Esophagus (tissue), 2 donors: Measurements from ENCODE around the gene CDX1. TPM values are rescaled to one million over a fixed set of nuclear protein-coding genes. Genes with fewer than 3 reads are reported as not detected.

Experiments
- H3K27ac ChIP-seq, 2 donors: one replicate each; pipeline ENCODE4 v1.5.1; 2013; ENCODE audit warnings: low read depth in 2 of 2, mild to moderate bottlenecking in 2 of 2, inconsistent platforms in 1 of 2, low read length in 1 of 2, moderate library complexity in 1 of 2
- H3K27me3 ChIP-seq, 2 donors: one replicate each; pipeline ENCODE4 v1.6.1; 2013; ENCODE audit warnings: low read length in 2 of 2, control low read depth in 1 of 2, mild to moderate bottlenecking in 1 of 2; ENCODE audit not compliant: insufficient read depth in 2 of 2, control insufficient read depth in 1 of 2
- H3K36me3 ChIP-seq, 2 donors: one replicate each; pipeline ENCODE4 v1.6.1; 2013; ENCODE audit warnings: low read length in 1 of 2; ENCODE audit not compliant: control insufficient read depth in 2 of 2, insufficient read depth in 2 of 2
- H3K4me1 ChIP-seq, 2 donors: one replicate each; pipeline ENCODE4 v1.6.1; 2013; ENCODE audit warnings: low read length in 1 of 2; ENCODE audit not compliant: control insufficient read depth in 2 of 2, insufficient read depth in 2 of 2
- H3K4me3 ChIP-seq, 2 donors: one replicate each; pipeline ENCODE4 v1.5.1; 2013; ENCODE audit warnings: low read length in 2 of 2, mild to moderate bottlenecking in 2 of 2, low read depth in 1 of 2, moderate library complexity in 1 of 2
- H3K9me3 ChIP-seq, 2 donors: one replicate each; pipeline ENCODE4 v1.6.1; 2013; ENCODE audit warnings: mild to moderate bottlenecking in 2 of 2, low read depth in 1 of 2, low read length in 1 of 2, moderate library complexity in 1 of 2; ENCODE audit not compliant: control insufficient read depth in 2 of 2, insufficient read depth in 1 of 2
- WGBS, 2 donors: extraction: QIAGEN DNeasy Blood & Tissue Kit; methylation state at CpG; one replicate each; pipeline ENCODE4 v1.1.7; 2013; 5-methylcytosine and 5-hydroxymethylcytosine counted together
- polyA plus RNA-seq, 2 donors: library from polyadenylated mRNA; stranded (reverse); fragments of 200-250 nt; gene quantifications; one replicate each; pipeline ENCODE4 v1.2.3, GENCODE V29; 2013
- donor health status: healthy with polysubstance abuse.
- donor health status: Bipolar disorder and iron deficiency.

The CDX1 gene
- polyA plus RNA-seq = under 1 TPM in 1 of 2 donors, not detected in 1; 0.08 TPM

GRCh38 chr5:150166650-150167511, at the start of gene CDX1:
CDX1 (plus strand) TSS chr5:150166778; CDS start chr5:150166877, 99 bp downstream.
- H3K4me3 ChIP-seq = no peak within 1 kb of the TSS
- H3K36me3 ChIP-seq = no peaks in the 10 kb centered on the region
- no peaks in the 10 kb centered on the region for H3K27me3 ChIP-seq
- no peaks in the 10 kb centered on the region for H3K4me1 ChIP-seq
- no peaks in the 10 kb centered on the region for H3K9me3 ChIP-seq
- 27 to 32% methylated on average over 50 to 93 of the region's 93 CpGs for WGBS, 2 donors
- H3K27ac ChIP-seq = no peak within 1 kb of the TSS

GRCh38 chr5:150117945-150118560, 48.5 kb upstream of the CDX1 start:
- WGBS, 2 donors = 80 to 81% methylated on average over 9 of the region's 9 CpGs
- Histone ChIP-seq H3K27me3 (no peaks in the 10 kb centered on the region), H3K27ac (no peak overlapping the region), H3K9me3 (no peaks in the 10 kb centered on the region), H3K4me3 (no peak overlapping the region), H3K36me3 (peaks cover 0 to 11% of the 10 kb centered on the region in 2 donors), H3K4me1 (peaks cover 0 to 2% of the 10 kb centered on the region in 2 donors)

- H3K4me1 ChIP-seq = no peaks in the 10 kb centered on the region
- no peak overlapping the region for H3K27ac ChIP-seq
- H3K9me3 ChIP-seq = no peaks in the 10 kb centered on the region
- H3K36me3 ChIP-seq = peaks cover 0 to 11% of the 10 kb centered on the region in 2 donors
- H3K27me3 ChIP-seq = no peaks in the 10 kb centered on the region
- H3K4me3 ChIP-seq = no peak overlapping the region
- 83 to 87% methylated on average over 11 of the region's 11 CpGs for WGBS, 2 donors
Measured at GRCh38 chr5:150118561-150119229, 47.9 kb upstream of the CDX1 start.

GRCh38 chr5:150119421-150120061, 47.0 kb upstream of the CDX1 start:
- peaks cover 0 to 11% of the 10 kb centered on the region in 2 donors for H3K36me3 ChIP-seq

GRCh38 chr5:150120062-150120441, 46.5 kb upstream of the CDX1 start:
- Histone ChIP-seq H3K4me1 (no peaks in the 10 kb centered on the region), H3K36me3 (peaks cover 0 to 11% of the 10 kb centered on the region in 2 donors), H3K4me3 (no peak overlapping the region), H3K27me3 (no peaks in the 10 kb centered on the region), H3K9me3 (no peaks in the 10 kb centered on the region), H3K27ac (no peak overlapping the region)
- WGBS, 2 donors = 93 to 94% methylated on average over 3 of the region's 3 CpGs

More at GRCh38 chr5:150119421-150120061, 47.0 kb upstream of the CDX1 start:
- H3K4me1 ChIP-seq = no peaks in the 10 kb centered on the region
- no peak overlapping the region for H3K27ac ChIP-seq
- WGBS, 2 donors = 78 to 83% methylated on average over 10 of the region's 10 CpGs
- no peak overlapping the region for H3K4me3 ChIP-seq
- no peaks in the 10 kb centered on the region for H3K27me3 ChIP-seq
- no peaks in the 10 kb centered on the region for H3K9me3 ChIP-seq

GRCh38 chr5:150120617-150121447, 45.7 kb upstream of the CDX1 start:
- no peak overlapping the region for H3K27ac ChIP-seq
- H3K4me1 ChIP-seq = no peaks in the 10 kb centered on the region
- H3K36me3 ChIP-seq = peaks cover 0 to 11% of the 10 kb centered on the region in 2 donors
- no peaks in the 10 kb centered on the region for H3K27me3 ChIP-seq
- WGBS, 2 donors = 77 to 78% methylated on average over 19 of the region's 19 CpGs
- H3K4me3 ChIP-seq = no peak overlapping the region
- H3K9me3 ChIP-seq = no peaks in the 10 kb centered on the region

GRCh38 chr5:150121448-150122157, 45.0 kb upstream of the CDX1 start:
- H3K36me3 ChIP-seq = peaks cover 0 to 14% of the 10 kb centered on the region in 2 donors

GRCh38 chr5:150122158-150122510, 44.4 kb upstream of the CDX1 start:
- Histone ChIP-seq H3K4me1 (no peaks in the 10 kb centered on the region), H3K27ac (no peak overlapping the region), H3K9me3 (no peaks in the 10 kb centered on the region), H3K27me3 (no peaks in the 10 kb centered on the region), H3K4me3 (no peak overlapping the region), H3K36me3 (peaks cover 0 to 16% of the 10 kb centered on the region in 2 donors)
- 44 to 47% methylated on average over 5 of the region's 5 CpGs for WGBS, 2 donors

More at GRCh38 chr5:150121448-150122157, 45.0 kb upstream of the CDX1 start:
- Histone ChIP-seq H3K4me1 (no peaks in the 10 kb centered on the region), H3K9me3 (no peaks in the 10 kb centered on the region), H3K4me3 (no peak overlapping the region), H3K27ac (no peak overlapping the region), H3K27me3 (no peaks in the 10 kb centered on the region)
- WGBS, 2 donors = 92% methylated on average over 14 of the region's 14 CpGs
